IPS-18c (cell line): ENCODE measurements around the gene CEMIP.
"Not testable (repeated sequence)": the region's sequence is repeated elsewhere in the genome, so short reads cannot be mapped to it uniquely, and the experiment has no call there.

ENCODE experiments used
- H3K4me3 ChIP-seq: 2 replicates; pipeline ENCODE4 v1.7.0; 2013; ENCODE audit warnings: low read depth, mild to moderate bottlenecking, low read length, moderate library complexity; ENCODE audit not compliant: insufficient read depth
- H3K9me3 ChIP-seq: one replicate; pipeline ENCODE4 v1.6.1; 2013; ENCODE audit warnings: mild to moderate bottlenecking, low read length, moderate library complexity; ENCODE audit not compliant: control insufficient read depth, insufficient read depth

Gene CEMIP

GRCh38 chr15:80939216-80939615 lies 160.0 kb downstream of the CEMIP start:
- Histone ChIP-seq H3K4me3 (no peak overlapping the region), H3K9me3 (no peaks in the 10 kb centered on the region)

- no peaks in the 10 kb centered on the region for H3K9me3 ChIP-seq
- H3K4me3 ChIP-seq: no peak overlapping the region
These were observed 161.2 kb downstream of the CEMIP start for GRCh38 chr15:80940331-80940730.

- Histone ChIP-seq H3K4me3 (no peak overlapping the region), H3K9me3 (no peaks in the 10 kb centered on the region)
These were observed 161.7 kb downstream of the CEMIP start for GRCh38 chr15:80940851-80941250.

GRCh38 chr15:80942266-80942665 lies 163.1 kb downstream of the CEMIP start:
- Histone ChIP-seq H3K4me3 (no peak overlapping the region), H3K9me3 (no peaks in the 10 kb centered on the region)

- Histone ChIP-seq H3K4me3 (no peak overlapping the region), H3K9me3 (no peaks in the 10 kb centered on the region)
These were observed 163.8 kb downstream of the CEMIP start for GRCh38 chr15:80942746-80943565.

- Histone ChIP-seq H3K9me3 (no peaks in the 10 kb centered on the region), H3K4me3 (no peak overlapping the region)
These were observed 165.6 kb downstream of the CEMIP start for GRCh38 chr15:80944818-80945217.

GRCh38 chr15:80945605-80946004 lies 166.4 kb downstream of the CEMIP start:
- Histone ChIP-seq H3K4me3 (no peak overlapping the region), H3K9me3 (no peaks in the 10 kb centered on the region)

- no peaks in the 10 kb centered on the region for H3K9me3 ChIP-seq
- no peak overlapping the region for H3K4me3 ChIP-seq
These were observed 167.4 kb downstream of the CEMIP start for GRCh38 chr15:80946576-80946975.

- H3K9me3 ChIP-seq: no peaks in the 10 kb centered on the region
- no peak overlapping the region for H3K4me3 ChIP-seq
These were observed 169.6 kb downstream of the CEMIP start for GRCh38 chr15:80948651-80949292.

- Histone ChIP-seq H3K9me3 (no peaks in the 10 kb centered on the region), H3K4me3 (no peak overlapping the region)
These were observed 170.6 kb downstream of the CEMIP start for GRCh38 chr15:80949756-80950155.

- no peaks in the 10 kb centered on the region for H3K9me3 ChIP-seq
- H3K4me3 ChIP-seq: no peak overlapping the region
These were observed 171.3 kb downstream of the CEMIP start for GRCh38 chr15:80950291-80951078.

GRCh38 chr15:80951941-80952340 lies 172.8 kb downstream of the CEMIP start:
- H3K9me3 ChIP-seq: no peaks in the 10 kb centered on the region

GRCh38 chr15:80953001-80953952 lies 174.1 kb downstream of the CEMIP start:
- H3K4me3 ChIP-seq: no peak overlapping the region
- H3K9me3 ChIP-seq: no peaks in the 10 kb centered on the region

More at GRCh38 chr15:80951941-80952340, 172.8 kb downstream of the CEMIP start:
- no peak overlapping the region for H3K4me3 ChIP-seq

- H3K4me3 ChIP-seq: no peak overlapping the region
- no peaks in the 10 kb centered on the region for H3K9me3 ChIP-seq
These were observed 175.0 kb downstream of the CEMIP start for GRCh38 chr15:80953953-80954778.

GRCh38 chr15:80955571-80956452 lies 176.6 kb downstream of the CEMIP start:
- not testable (repeated sequence) for H3K9me3 ChIP-seq, H3K4me3 ChIP-seq
